Heart right ventricle (tissue), 16 donors: ENCODE results near the gene NAP1L1. TPM values are rescaled to one million over a fixed set of nuclear protein-coding genes. Genes with fewer than 3 reads are reported as not detected.
A peak's percentile ranks its signal among the peaks of the same experiment; 100 is the strongest.

ENCODE experiments used
- ATAC-seq, 8 donors: fragments of 200-7000 bp; cut with Tn5 transposase; one replicate each; pipeline ENCODE4 v1.9.1; 2020; ENCODE audit warnings: mild to moderate bottlenecking in 8 of 8, moderate library complexity in 8 of 8, moderate number of reproducible peaks in 1 of 8
- DNase-seq, 2 donors: peaks; one replicate each; pipeline ENCODE4 v3.0.0-alpha.2; 2020
- H3K27ac ChIP-seq, 10 donors: fragments of 200-600 bp; sonication (generic) in 2 of 10; one replicate each; pipeline versions ENCODE4 v1.5.0 to v1.8.0; 2020 to 2022; ENCODE audit warnings: mild to moderate bottlenecking in 3 of 10
- H3K27me3 ChIP-seq, 7 donors: fragments of 200-600 bp; one replicate each; pipeline ENCODE4 v1.8.0; 2021 to 2022; ENCODE audit warnings: mild to moderate bottlenecking in 2 of 7
- H3K36me3 ChIP-seq, 9 donors: fragments of 200-600 bp; sonication (generic) in 1 of 9; one replicate each; pipeline versions ENCODE4 v1.5.0 to v1.8.0; 2020 to 2022; ENCODE audit warnings: mild to moderate bottlenecking in 2 of 9
- H3K4me1 ChIP-seq, 9 donors: fragments of 200-600 bp; sonication (generic) in 1 of 9; one replicate each; pipeline versions ENCODE4 v1.5.0 to v1.8.0; 2020 to 2022; ENCODE audit warnings: mild to moderate bottlenecking in 4 of 9
- H3K4me3 ChIP-seq, 10 donors: fragments of 200-600 bp; sonication (generic) in 2 of 10; one replicate each; pipeline versions ENCODE4 v1.5.0 to v1.8.0; 2020 to 2022; ENCODE audit warnings: mild to moderate bottlenecking in 7 of 10, moderate library complexity in 2 of 10
- H3K9me3 ChIP-seq, 11 donors: fragments of 200-600 bp in 10 of 11; sonication (generic) in 2 of 11; one replicate each; pipeline versions ENCODE4 v1.5.0 to v1.8.0; 2013 to 2022; ENCODE audit warnings: mild to moderate bottlenecking in 2 of 11, control low read depth in 1 of 11, moderate library complexity in 1 of 11
- WGBS, 2 donors: extraction: QIAGEN DNeasy Blood & Tissue Kit; methylation state at CpG; one replicate each; pipeline ENCODE4 v1.1.7; 2013; ENCODE audit warnings: inconsistent platforms in 1 of 2; 5-methylcytosine and 5-hydroxymethylcytosine counted together
- intact Hi-C, 10 donors: fragments of 100-400 bp; cut with DNase I; formaldehyde crosslinking; loops; one replicate each; pipeline versions ENCODE4 v1.11.1 to v1.14.2; 2022
- polyA plus RNA-seq, 2 donors: library from polyadenylated mRNA; stranded (reverse); fragments of 200-250 nt; gene quantifications; one replicate each; pipeline ENCODE4 v1.2.3, GENCODE V29; 2013
- total RNA-seq, 10 donors: library from RNA; stranded (reverse); fragmentation: NEBNext Ultra II Directional in 3 of 10; extraction: Animal tissue kit (Norgen Biotek cat#: 25700) in 3 of 10; gene quantifications; one replicate each; pipeline versions ENCODE4 v1.2.1 to v1.2.4, GENCODE V29; 2021 to 2023
- TF ChIP-seq, protein P1 (sequence below), 9 donors: fragments of 200-600 bp; sonication (generic) in 2 of 9; IDR thresholded peaks; one replicate each; pipeline versions ENCODE4 v1.5.0 to v1.8.0; 2021 to 2022; ENCODE audit warnings: antibody characterized with exemption in 9 of 9, mild to moderate bottlenecking in 5 of 9, moderate library complexity in 1 of 9
- donor health status: Arrhythmogenic right ventricular cardiomyopathy.
- donor health status: ischemic (EF 13 %, LVEDD 7.1; RV severe dilation, severe dysfunction).
- donor health status: healthy with polysubstance abuse.
- donor health status: DM: no; HTN: yes; CAD: no.
- donor health status: DM: no; HTN: no; CAD: no.
- donor health status: ischemic (EF 25% LVEDD 6.9; RV normal size, moderate dysfunction).
- donor health status: ischemic (EF 25% LVEDD 5.7; RV mildly dilated, moderate dysfunction).
- donor health status: healthy.
- donor health status: DM: yes; HTN: yes; CAD: no.
- donor health status: Ischemic cardiomyopathy.
- donor health status: ischemic (EF 35%, LVEDD 5.7; RV mildly dilated, moderate dysfunction).
- donor health status: nonischemic (EF 11% LVEDD 7.7; RV severe dilation, severe dysfunction).
- donor health status: DM: yes; HTN: yes; CAD: no.
- donor health status: PGD.
- donor health status: ischemic (EF 29% LVEDD 5.4; RV normal size, mild dysfunction).
- donor health status: nonischemic (EF 23%, LVEDD 6.1; RV moderate dilation, normal function).

Gene NAP1L1
- total and polyA plus RNA-seq, 12 donors = 164 to 363 (median 254) TPM

- DNase-seq (no peak), ATAC-seq (no peak)
- Histone ChIP-seq H3K4me1 (peaks cover 0 to 3% (median 0%) of the 10 kb centered on the region in 9 donors), H3K4me3 (no peak overlapping the region), H3K9me3 (peaks cover 0 to 3% (median 0%) of the 10 kb centered on the region in 11 donors), H3K27ac (no peak overlapping the region), H3K27me3 (no peaks in the 10 kb centered on the region), H3K36me3 (no peaks in the 10 kb centered on the region)
- 64 to 82% methylated on average over 1 of the region's 1 CpG for WGBS, 2 donors
- intact Hi-C loops = no loop called here
- TF ChIP-seq, protein P1, sequence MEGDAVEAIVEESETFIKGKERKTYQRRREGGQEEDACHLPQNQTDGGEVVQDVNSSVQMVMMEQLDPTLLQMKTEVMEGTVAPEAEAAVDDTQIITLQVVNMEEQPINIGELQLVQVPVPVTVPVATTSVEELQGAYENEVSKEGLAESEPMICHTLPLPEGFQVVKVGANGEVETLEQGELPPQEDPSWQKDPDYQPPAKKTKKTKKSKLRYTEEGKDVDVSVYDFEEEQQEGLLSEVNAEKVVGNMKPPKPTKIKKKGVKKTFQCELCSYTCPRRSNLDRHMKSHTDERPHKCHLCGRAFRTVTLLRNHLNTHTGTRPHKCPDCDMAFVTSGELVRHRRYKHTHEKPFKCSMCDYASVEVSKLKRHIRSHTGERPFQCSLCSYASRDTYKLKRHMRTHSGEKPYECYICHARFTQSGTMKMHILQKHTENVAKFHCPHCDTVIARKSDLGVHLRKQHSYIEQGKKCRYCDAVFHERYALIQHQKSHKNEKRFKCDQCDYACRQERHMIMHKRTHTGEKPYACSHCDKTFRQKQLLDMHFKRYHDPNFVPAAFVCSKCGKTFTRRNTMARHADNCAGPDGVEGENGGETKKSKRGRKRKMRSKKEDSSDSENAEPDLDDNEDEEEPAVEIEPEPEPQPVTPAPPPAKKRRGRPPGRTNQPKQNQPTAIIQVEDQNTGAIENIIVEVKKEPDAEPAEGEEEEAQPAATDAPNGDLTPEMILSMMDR (IDR thresholded peaks at IDR 0.05) = no peak
Observed at GRCh38 chr12:76002598-76003354, 81.7 kb downstream of the NAP1L1 start.

DNA sequence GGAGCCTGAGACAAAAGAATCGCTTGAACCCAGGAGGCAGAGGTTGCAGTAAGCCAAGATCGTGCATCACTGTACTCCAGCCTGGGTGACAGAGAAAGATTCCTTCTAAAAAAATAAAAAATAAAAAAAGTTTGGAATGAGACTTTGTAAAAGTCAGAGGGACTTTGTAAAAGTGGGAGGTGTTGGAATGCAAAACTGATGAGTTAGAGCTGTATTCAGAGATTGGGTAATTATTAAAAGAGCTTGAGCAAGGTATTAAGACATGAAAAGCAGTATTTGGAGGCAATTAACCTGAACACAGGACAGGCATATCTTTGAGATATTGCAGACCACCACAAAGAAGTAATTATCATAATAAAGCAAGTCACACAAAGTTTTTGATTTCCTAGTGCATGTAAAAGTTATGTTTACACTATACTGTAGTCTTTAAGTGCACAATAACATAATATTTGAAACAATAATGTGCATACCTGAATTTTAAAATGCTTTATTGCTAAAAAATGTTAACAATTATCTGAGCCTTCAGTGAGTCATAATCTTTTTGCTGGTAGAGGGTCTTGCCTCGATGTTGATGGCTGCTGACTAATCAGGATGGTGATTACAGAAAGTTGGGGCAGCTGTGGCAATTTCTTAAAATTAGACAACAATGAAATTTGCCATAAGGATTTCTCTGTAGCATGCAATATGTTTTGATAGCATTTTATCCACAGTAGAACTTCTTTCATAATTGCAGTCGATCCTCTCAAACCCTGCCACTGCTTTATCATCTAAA, 86.0 kb downstream of the NAP1L1 start:
- 86 to 87% methylated on average over 4 of the region's 4 CpGs for WGBS, 2 donors
- Histone ChIP-seq H3K27me3 (no peaks in the 10 kb centered on the region), H3K27ac (no peak overlapping the region), H3K36me3 (no peaks in the 10 kb centered on the region), H3K4me3 (no peak overlapping the region), H3K4me1 (peaks cover 0 to 16% (median 8%) of the 10 kb centered on the region in 9 donors), H3K9me3 (no peaks in the 10 kb centered on the region)
- DNase-seq (no peak), ATAC-seq (no peak)
- intact Hi-C loops = no loop called here
- TF ChIP-seq, protein P1 (IDR thresholded peaks at IDR 0.05) = no peak

DNA sequence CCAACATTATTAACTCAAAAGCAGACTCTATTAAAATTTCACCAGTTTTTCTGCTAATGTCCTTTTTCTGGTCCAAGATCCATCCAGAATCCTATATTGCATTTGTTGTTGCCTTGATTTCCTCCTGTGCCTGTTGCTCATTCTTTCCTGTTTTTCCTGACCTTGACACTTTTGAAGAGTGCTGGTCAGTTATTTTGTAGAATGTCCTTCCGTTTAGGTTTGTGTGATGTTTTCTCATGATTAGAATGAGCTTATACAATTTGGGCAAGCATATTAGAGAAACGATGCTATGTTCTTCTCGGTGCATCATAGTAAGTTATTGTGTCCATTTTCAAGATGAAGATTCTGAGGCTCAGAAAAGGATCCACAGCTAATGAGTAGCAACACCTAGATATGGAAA, 86.8 kb downstream of the NAP1L1 start:
- Histone ChIP-seq H3K27me3 (no peaks in the 10 kb centered on the region), H3K4me1 (peaks cover 0 to 16% (median 8%) of the 10 kb centered on the region in 9 donors), H3K9me3 (no peaks in the 10 kb centered on the region), H3K4me3 (no peak overlapping the region), H3K36me3 (no peaks in the 10 kb centered on the region), H3K27ac (peak overlapping the region in 2 of 10 donors; percentile 2 to 9)
- WGBS, 2 donors = 71 to 76% methylated on average over 3 of the region's 3 CpGs
- ATAC-seq (no peak), DNase-seq (no peak)
- intact Hi-C loops = no loop called here
- TF ChIP-seq, protein P1 (IDR thresholded peaks at IDR 0.05) = no peak

- H3K4me1 ChIP-seq = peaks cover 0 to 16% (median 8%) of the 10 kb centered on the region in 9 donors
Observed at GRCh38 chr12:75996861-75997447, 87.5 kb downstream of the NAP1L1 start.

More at GRCh38 chr12:75996861-75997447, 87.5 kb downstream of the NAP1L1 start:
- WGBS, 2 donors = 2 to 10% methylated on average over 1 of the region's 1 CpG
- intact Hi-C loops = no loop called here
- no peak for DNase-seq
- no peaks in the 10 kb centered on the region for H3K27me3 ChIP-seq
- H3K27ac ChIP-seq = peak overlapping the region in 4 of 10 donors; percentile 2 to 45 (median 30)
- H3K36me3 ChIP-seq = no peaks in the 10 kb centered on the region
- H3K9me3 ChIP-seq = no peaks in the 10 kb centered on the region
- peak in 7 of 8 donors; percentile 68 to 86 (median 73) for ATAC-seq
- no peak overlapping the region for H3K4me3 ChIP-seq
- TF ChIP-seq, protein P1 (IDR thresholded peaks at IDR 0.05) = no peak
